Measurements from ENCODE around the gene CEP104.

- TF ChIP-seq EZH2 (IDR thresholded peaks at IDR 0.05; ENCODE audit: insufficient read depth, poor library complexity, severe bottlenecking), result no peak
- TF ChIP-seq EZH2phosphoT487 (IDR thresholded peaks at IDR 0.05; ENCODE audit: insufficient read depth, low read depth), result no peak
Measured at GRCh38 chr1:3817821-3818597, 39.0 kb downstream of the CEP104 start.
